ENCODE results near the gene MAGEA2B. TPM values are rescaled to one million over a fixed set of nuclear protein-coding genes. Genes with fewer than 3 reads are reported as not detected.
"Not testable (repeated sequence)": the region's sequence is repeated elsewhere in the genome, so short reads cannot be mapped to it uniquely, and the experiment has no call there.

The MAGEA2B gene, protein sequence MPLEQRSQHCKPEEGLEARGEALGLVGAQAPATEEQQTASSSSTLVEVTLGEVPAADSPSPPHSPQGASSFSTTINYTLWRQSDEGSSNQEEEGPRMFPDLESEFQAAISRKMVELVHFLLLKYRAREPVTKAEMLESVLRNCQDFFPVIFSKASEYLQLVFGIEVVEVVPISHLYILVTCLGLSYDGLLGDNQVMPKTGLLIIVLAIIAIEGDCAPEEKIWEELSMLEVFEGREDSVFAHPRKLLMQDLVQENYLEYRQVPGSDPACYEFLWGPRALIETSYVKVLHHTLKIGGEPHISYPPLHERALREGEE
- total RNA-seq: not detected in 2 replicates

DNA sequence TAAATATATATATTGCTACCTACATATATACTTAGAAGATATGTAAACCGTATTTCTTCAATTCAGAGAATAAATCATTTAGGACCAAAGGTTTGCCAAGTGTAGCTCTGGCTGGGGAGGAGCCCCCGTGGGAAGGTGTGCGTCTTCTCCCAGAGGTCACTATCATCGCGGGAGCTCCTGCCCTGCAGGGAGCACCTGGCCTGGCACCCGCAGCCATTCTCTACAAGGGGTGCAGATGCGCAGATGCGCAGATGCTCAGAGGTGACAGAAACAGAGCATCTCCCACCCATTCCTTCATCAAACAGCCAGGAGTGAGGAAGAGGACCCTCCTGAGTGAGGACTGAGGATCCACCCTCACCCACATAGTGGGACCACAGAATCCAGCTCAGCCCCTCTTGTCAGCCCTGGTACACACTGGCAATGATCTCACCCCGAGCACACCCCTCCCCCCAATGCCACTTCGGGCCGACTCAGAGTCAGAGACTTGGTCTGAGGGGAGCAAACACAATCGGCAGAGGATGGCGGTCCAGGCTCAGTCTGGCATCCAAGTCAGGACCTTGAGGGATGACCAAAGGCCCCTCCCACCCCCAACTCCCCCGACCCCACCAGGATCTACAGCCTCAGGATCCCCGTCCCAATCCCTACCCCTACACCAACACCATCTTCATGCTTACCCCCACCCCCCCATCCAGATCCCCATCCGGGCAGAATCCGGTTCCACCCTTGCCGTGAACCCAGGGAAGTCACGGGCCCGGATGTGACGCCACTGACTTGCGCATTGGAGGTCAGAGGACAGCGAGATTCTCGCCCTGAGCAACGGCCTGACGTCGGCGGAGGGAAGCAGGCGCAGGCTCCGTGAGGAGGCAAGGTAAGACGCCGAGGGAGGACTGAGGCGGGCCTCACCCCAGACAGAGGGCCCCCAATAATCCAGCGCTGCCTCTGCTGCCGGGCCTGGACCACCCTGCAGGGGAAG lies at the start of gene MAGEA2B:
MAGEA2B (plus strand) TSS at position 814 of the 973 bp plus-strand sequence. CDS start 2,479 bp downstream, outside the sequence.
- H3K4me3 ChIP-seq (ENCODE audit: low read depth, low read length); DNase-seq (ENCODE audit: low read depth): not testable (repeated sequence)

DNA sequence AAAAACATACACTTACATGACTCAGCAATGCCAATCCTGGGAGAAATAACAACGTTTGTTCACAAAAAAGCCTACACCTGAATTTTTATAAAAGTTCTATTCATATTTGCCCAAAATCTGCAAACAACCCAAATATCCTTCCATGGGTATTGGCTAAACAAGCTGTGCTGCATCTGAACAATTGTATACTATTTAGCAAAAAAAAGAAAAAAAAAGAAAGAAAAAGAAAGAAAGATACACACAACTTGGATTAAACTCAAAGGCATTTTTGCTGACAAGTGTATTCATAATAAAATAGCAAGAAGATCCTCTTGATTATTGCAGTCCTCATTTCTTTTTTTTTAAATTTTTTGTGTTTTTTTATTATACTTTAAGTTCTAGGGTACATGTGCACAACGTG lies 40.3 kb upstream of the MAGEA2B start:
- no peak for DNase-seq (ENCODE audit: low read depth)
- H3K4me3 ChIP-seq (ENCODE audit: low read depth, low read length): no peak overlapping the region
- TF ChIP-seq, protein P1, sequence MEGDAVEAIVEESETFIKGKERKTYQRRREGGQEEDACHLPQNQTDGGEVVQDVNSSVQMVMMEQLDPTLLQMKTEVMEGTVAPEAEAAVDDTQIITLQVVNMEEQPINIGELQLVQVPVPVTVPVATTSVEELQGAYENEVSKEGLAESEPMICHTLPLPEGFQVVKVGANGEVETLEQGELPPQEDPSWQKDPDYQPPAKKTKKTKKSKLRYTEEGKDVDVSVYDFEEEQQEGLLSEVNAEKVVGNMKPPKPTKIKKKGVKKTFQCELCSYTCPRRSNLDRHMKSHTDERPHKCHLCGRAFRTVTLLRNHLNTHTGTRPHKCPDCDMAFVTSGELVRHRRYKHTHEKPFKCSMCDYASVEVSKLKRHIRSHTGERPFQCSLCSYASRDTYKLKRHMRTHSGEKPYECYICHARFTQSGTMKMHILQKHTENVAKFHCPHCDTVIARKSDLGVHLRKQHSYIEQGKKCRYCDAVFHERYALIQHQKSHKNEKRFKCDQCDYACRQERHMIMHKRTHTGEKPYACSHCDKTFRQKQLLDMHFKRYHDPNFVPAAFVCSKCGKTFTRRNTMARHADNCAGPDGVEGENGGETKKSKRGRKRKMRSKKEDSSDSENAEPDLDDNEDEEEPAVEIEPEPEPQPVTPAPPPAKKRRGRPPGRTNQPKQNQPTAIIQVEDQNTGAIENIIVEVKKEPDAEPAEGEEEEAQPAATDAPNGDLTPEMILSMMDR (conservative IDR thresholded peaks at IDR 0.05; ENCODE audit: low read depth, low read length): no peak

DNA sequence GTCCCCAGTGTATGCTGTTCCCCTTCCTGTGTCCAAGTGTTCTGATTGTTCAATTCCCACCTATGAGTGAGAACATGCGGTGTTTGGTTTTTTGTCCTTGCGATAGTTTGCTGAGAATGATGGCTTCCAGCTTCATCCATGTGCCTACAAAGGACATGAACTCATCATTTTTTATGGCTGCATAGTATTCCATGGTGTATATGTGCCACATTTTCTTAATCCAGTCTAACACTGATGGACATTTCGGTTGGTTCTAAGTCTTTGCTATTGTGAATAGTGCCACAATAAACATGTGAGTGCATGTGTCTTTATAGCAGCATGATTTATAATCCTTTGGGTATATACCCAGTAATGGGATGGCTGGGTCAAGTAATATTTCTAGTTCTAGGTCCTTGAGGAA lies 39.8 kb upstream of the MAGEA2B start:
- H3K4me3 ChIP-seq (ENCODE audit: low read depth, low read length); DNase-seq (ENCODE audit: low read depth): not testable (repeated sequence)

DNA sequence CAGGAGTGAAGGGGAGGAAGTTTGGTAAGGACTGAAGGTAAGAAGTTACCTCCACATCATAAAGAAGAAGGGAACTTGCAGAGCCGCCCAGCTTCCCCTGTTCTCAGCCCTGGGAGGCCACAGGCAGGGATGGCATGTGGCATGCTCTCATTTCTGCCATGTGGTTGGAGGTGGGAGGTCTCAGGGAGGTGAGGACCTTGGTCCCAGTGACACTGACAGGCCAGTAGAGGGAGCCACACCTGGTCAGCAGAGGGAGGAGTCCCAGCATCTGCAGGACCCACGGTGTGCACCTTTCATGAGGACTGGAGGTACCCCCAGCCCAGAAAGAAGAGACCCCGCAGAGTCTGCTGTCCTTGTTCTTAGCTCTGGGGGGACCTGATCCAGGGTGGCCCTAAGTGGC lies 33.4 kb upstream of the MAGEA2B start:
- DNase-seq (ENCODE audit: low read depth); H3K4me3 ChIP-seq (ENCODE audit: low read depth, low read length): not testable (repeated sequence)

DNA sequence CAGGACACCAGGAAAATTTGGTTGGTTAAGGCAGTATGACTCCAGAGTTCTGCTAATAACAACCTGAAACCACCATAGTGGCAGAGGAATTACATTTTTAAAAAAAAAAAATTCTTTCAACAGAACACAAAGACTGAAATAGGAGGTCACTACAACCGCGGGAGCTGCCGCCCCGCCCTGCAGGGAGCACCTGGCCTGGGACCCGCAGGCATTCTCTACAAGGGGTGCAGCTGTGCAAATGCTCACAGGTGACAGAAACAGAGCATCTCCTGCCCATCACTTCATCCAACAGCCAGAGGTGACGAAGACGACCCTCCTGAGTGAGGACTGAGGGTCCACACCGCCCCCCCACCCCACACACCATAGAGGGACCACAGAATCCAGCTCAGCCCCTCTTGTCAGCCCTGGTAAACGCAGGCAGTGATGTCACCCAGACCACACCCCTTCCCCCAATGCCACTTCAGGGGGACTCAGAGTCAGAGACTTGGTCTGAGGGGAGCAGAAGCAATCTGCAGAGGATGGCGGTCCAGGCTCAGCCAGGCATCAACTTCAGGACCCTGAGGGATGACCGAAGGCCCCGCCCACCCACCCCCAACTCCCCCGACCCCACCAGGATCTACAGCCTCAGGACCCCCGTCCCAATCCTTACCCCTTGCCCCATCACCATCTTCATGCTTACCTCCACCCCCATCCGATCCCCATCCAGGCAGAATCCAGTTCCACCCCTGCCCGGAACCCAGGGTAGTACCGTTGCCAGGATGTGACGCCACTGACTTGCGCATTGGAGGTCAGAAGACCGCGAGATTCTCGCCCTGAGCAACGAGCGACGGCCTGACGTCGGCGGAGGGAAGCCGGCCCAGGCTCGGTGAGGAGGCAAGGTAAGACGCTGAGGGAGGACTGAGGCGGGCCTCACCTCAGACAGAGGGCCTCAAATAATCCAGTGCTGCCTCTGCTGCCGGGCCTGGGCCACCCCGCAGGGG lies 16.2 kb upstream of the MAGEA2B start, which contains the start of gene MAGEA3:
MAGEA3 (plus strand) TSS at position 843 of the 980 bp plus-strand sequence. CDS start 2,039 bp downstream, outside the sequence.
- H3K4me3 ChIP-seq (ENCODE audit: low read depth, low read length); DNase-seq (ENCODE audit: low read depth): not testable (repeated sequence)

DNA sequence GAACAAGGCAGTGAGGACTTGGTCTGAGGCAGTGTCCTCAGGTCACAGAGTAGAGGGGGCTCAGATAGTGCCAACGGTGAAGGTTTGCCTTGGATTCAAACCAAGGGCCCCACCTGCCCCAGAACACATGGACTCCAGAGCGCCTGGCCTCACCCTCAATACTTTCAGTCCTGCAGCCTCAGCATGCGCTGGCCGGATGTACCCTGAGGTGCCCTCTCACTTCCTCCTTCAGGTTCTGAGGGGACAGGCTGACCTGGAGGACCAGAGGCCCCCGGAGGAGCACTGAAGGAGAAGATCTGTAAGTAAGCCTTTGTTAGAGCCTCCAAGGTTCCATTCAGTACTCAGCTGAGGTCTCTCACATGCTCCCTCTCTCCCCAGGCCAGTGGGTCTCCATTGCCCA lies 14.0 kb upstream of the MAGEA2B start:
- DNase-seq (ENCODE audit: low read depth): not testable (repeated sequence)

DNA sequence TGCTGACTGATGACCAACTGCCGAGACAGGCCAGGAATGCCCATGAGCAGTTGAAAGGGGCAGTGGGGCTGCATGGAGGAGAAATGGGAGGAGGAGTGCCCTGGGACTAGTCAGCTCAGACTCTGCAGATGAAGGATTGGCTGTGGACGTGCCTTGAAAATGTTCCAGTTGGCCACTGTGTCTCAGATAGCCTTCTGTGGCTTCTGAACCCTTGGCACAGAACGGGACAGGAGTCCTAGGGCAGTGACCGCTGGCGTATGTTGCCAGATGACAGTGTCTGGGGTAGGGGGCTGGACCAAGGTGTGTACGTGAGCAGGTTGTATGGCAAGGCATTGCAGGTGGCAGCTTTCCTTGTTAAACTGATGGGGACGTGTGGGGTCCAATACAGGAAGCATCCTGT lies 7.9 kb upstream of the MAGEA2B start:
- H3K4me3 ChIP-seq (ENCODE audit: low read depth, low read length); DNase-seq (ENCODE audit: low read depth): not testable (repeated sequence)

More for the DNA sequence above, 14.0 kb upstream of the MAGEA2B start:
- H3K4me3 ChIP-seq (ENCODE audit: low read depth, low read length): not testable (repeated sequence)

DNA sequence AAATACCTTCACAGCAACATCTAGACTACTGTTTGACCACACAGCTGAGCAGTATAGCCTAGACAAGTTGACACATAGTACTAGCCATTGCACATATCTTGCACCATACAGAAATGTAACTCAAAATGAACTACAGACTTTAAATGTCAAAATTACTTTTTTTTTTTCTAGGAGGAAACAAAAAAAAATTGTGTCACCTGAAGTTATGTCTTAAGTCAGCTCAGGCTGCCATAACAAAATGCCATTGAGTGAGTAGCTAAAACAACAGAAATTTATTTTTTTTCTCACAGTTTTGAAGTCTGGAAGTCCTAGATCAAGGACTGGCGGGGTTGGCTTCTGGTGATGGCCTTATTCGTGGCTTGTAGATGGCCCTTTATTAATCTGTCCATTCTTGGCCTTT lies 5.3 kb upstream of the MAGEA2B start, which contains the start of gene CSAG2:
CSAG2 (minus strand) TSS at position 101 of the 400 bp plus-strand sequence. CDS start 161 bp downstream, outside the sequence.
- not testable (repeated sequence) for DNase-seq (ENCODE audit: low read depth); H3K4me3 ChIP-seq (ENCODE audit: low read depth, low read length)

DNA sequence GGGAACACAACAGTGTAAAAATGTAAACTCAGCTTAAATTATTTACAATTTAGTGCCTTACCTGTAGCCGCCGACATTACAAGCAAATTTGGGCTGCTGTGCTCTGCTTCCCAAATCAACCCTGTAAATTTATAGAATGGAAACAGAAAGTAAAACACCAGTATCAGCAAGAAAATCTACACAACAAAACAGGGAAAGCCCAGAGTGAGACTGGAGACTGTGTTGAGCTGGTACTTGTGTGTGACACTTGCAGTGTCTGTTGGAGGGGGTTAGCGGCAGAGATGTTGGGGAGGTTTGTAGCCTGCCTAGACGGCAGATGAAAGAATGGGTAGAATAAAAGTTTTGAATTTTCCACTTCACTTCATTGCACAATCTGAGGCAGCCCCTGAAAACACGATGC lies 1.2 kb upstream of the MAGEA2B start:
- not testable (repeated sequence) for H3K4me3 ChIP-seq (ENCODE audit: low read depth, low read length); DNase-seq (ENCODE audit: low read depth)

DNA sequence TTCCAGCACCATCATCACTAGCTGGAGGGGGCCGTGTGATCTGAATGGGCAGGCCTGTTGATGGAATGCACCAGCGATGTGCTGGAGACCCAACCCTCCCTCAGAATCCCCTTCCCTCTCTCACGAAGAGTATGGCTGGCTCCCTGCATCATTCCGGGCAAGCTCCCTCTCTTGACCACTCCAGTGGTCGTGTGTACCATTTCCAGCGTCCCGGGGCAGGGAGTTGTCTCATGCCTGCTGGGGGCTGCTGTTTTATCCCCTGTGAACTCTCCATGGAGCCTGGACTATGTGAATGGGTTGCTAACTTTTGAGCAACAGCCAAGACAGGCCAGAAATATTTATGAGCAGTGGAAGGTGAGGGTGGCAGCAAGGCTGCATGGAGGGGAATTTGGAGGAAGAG lies 11.0 kb downstream of the MAGEA2B start:
- DNase-seq (ENCODE audit: low read depth): no peak
- no peak overlapping the region for H3K4me3 ChIP-seq (ENCODE audit: low read depth, low read length)
- TF ChIP-seq, protein P1 (conservative IDR thresholded peaks at IDR 0.05; ENCODE audit: low read depth, low read length): no peak
